Uterus (tissue), 4 donors: ENCODE data around the gene ADCY3. TPM values are rescaled to one million over a fixed set of nuclear protein-coding genes. Genes with fewer than 3 reads are reported as not detected.

Source experiments
- DNase-seq, 2 donors: peaks; one replicate each; pipeline ENCODE4 v3.0.0-alpha.2; 2019 to 2020
- H3K27ac ChIP-seq, 2 donors: fragments of 200-600 bp; sonication (generic); 1 replicate in 1 of 2; 2 replicates in 1 of 2; pipeline ENCODE4 v1.5.1; 2016 to 2018
- H3K27me3 ChIP-seq, 2 donors: fragments of 200-600 bp; sonication (generic); one replicate each; pipeline ENCODE4 v1.5.1; 2018 to 2019; ENCODE audit warnings: control low read depth in 1 of 2
- H3K36me3 ChIP-seq, 2 donors: fragments of 200-600 bp; sonication (generic); one replicate each; pipeline ENCODE4 v1.5.1; 2019; ENCODE audit warnings: control low read depth in 1 of 2
- H3K4me1 ChIP-seq, 2 donors: fragments of 200-600 bp; sonication (generic); one replicate each; pipeline ENCODE4 v1.5.1; 2018 to 2019; ENCODE audit warnings: control low read depth in 1 of 2
- H3K4me3 ChIP-seq, 2 donors: fragments of 200-600 bp; sonication (generic); 1 replicate in 1 of 2; 2 replicates in 1 of 2; pipeline ENCODE4 v1.5.1; 2018 to 2019; ENCODE audit warnings: mild to moderate bottlenecking in 1 of 2
- H3K9me3 ChIP-seq, 2 donors: fragments of 200-600 bp; sonication (generic); one replicate each; pipeline ENCODE4 v1.5.1; 2019; ENCODE audit warnings: control low read depth in 1 of 2
- POLR2A ChIP-seq, 2 donors: fragments of 450-650 bp; IDR thresholded peaks; one replicate each; pipeline ENCODE4 v1.6.1; 2016; ENCODE audit warnings: antibody characterized with exemption in 2 of 2, mild to moderate bottlenecking in 1 of 2, moderate library complexity in 1 of 2
- intact Hi-C: fragments of 100-400 bp; cut with DNase I; formaldehyde crosslinking; loops from one replicate; pipeline ENCODE4 v1.15.1; 2023; ENCODE audit warnings: low total_unique reads
- total RNA-seq, 4 donors: library from RNA; depleted of rRNA in 3 of 4; stranded (reverse); fragments of >200 nt in 3 of 4; gene quantifications; one replicate each; pipeline versions ENCODE4 v1.1.0 to v1.2.4, GENCODE V29; 2014 to 2023
- TF ChIP-seq, protein P1 (sequence below), 4 experiments: fragments of 200-600 bp in 2 of 4; fragments of 450-650 bp in 2 of 4; sonication (generic) in 2 of 4; IDR thresholded peaks; one replicate each; pipeline ENCODE4 v1.5.1; 2016 to 2019; ENCODE audit warnings: antibody characterized with exemption in 4 of 4, mild to moderate bottlenecking in 2 of 4, moderate library complexity in 1 of 4
- donor health status: DM: yes; HTN: yes; CAD: no.

Gene ADCY3
- total RNA-seq, 4 donors from 2014 or later = 37.9 to 104 (median 51.7) TPM

DNA sequence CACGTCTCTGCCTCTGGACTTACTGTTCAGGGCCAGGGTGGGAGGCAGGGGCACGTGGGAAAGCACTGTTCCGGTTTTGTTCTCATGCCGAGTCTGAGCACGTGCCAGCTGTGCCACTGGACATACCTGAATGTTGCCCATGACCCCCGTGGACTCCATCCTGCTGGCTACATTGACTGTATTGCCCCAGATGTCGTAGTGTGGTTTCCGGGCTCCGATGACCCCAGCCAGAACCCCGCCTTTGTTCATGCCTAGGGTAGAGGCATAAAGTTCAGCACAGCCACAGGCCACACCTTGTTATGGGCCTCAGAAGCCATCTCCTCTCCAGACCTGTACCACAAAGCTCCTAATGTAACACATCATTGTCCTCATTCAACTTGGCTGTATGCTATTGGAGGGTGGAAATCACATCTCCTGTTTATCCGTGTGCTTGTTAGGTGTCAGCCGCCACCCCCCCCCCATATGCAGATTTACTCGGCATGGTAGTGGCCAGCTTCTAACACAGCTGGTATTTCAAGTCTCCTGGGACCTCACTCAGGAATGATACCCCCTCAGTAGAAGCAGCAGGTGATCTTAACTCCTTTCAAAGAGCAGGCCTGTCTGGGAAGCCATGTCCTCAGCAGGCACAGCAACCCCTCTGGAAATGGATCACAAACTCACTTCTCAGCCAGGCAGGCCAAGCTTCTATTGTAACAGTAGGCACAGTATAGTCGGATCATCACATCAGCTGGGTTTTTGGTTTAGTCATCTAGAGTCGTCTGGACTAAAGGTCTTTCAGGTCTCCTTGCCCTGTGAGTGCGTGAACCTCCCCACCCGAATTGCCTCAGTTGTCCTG, 99.2 kb downstream of the ADCY3 start:
- Histone ChIP-seq H3K9me3 (no peaks in the 10 kb centered on the region), H3K36me3 (no peaks in the 10 kb centered on the region), H3K4me1 (no peaks in the 10 kb centered on the region), H3K4me3 (no peak overlapping the region), H3K27me3 (no peaks in the 10 kb centered on the region), H3K27ac (no peak overlapping the region)
- intact Hi-C loops = no loop called here
- TF ChIP-seq, protein P1, sequence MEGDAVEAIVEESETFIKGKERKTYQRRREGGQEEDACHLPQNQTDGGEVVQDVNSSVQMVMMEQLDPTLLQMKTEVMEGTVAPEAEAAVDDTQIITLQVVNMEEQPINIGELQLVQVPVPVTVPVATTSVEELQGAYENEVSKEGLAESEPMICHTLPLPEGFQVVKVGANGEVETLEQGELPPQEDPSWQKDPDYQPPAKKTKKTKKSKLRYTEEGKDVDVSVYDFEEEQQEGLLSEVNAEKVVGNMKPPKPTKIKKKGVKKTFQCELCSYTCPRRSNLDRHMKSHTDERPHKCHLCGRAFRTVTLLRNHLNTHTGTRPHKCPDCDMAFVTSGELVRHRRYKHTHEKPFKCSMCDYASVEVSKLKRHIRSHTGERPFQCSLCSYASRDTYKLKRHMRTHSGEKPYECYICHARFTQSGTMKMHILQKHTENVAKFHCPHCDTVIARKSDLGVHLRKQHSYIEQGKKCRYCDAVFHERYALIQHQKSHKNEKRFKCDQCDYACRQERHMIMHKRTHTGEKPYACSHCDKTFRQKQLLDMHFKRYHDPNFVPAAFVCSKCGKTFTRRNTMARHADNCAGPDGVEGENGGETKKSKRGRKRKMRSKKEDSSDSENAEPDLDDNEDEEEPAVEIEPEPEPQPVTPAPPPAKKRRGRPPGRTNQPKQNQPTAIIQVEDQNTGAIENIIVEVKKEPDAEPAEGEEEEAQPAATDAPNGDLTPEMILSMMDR (IDR thresholded peaks at IDR 0.05) = no peak
- no peak for TF ChIP-seq POLR2A (IDR thresholded peaks at IDR 0.05)
- peak in 1 of 2 donors; percentile 9 for DNase-seq

DNA sequence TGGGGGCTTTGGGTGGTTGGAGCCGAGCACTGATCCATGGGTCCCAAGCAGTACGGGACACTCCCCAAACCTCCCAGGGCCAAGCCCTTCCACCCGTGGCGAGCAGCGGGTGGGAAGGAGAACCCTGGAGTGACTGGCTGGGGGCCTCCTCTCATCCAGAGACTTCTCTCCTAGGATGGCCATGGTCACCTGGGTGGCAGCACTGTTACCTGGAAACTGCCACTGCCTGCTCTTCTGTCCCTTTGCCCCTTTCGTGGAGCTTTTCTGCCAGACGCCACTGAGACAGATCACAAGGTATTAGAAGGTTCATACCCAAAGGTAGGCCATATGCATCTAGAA, 99.9 kb downstream of the ADCY3 start:
- Histone ChIP-seq H3K9me3 (no peaks in the 10 kb centered on the region), H3K27ac (no peak overlapping the region), H3K36me3 (no peaks in the 10 kb centered on the region), H3K4me3 (no peak overlapping the region), H3K4me1 (no peaks in the 10 kb centered on the region), H3K27me3 (no peaks in the 10 kb centered on the region)
- TF ChIP-seq POLR2A (IDR thresholded peaks at IDR 0.05) = no peak
- TF ChIP-seq, protein P1 (IDR thresholded peaks at IDR 0.05) = no peak
- DNase-seq = no peak
- intact Hi-C loops = no loop called here

DNA sequence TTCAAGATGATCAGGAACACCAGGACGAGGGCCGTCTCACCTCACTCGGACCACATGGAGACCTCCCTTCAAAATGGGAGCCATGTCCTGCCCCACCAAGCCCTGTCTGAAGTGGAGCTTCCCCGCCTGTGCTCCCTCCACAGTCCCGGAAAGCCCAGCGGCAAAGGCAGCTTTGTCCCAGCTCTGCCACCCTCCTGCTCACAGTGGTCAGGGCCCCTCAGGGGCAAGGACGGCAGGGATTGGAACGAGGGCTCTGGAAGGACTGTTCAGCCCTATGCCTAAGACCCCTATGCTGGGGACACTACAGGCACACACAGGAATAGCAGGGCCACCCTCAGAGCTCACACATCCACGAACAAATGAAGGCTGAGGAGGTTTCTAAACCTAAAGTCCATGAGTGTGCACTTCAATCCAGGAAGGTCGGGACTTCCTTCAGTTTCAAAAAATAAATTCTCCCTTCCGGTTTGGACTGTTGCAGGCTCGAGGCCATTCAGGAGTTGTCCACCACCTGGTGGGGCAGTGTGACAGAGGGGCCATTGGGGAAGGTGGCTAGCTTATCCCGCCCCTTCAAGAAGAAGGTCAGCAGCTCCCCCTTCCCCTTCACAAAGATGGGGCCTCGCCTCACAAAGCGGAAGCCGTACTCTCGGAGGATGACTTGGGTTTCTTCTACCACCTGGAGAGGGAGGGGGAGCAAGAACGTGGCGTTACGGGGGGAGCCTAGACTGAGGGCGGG, 100.4 kb downstream of the ADCY3 start:
- TF ChIP-seq, protein P1 (IDR thresholded peaks at IDR 0.05) = no peak
- peak in 1 of 2 donors; percentile 12 for DNase-seq
- intact Hi-C loops = no loop called here
- no peak overlapping the region for H3K4me3 ChIP-seq
- no peak overlapping the region for H3K27ac ChIP-seq
- no peaks in the 10 kb centered on the region for H3K27me3 ChIP-seq
- H3K4me1 ChIP-seq = no peaks in the 10 kb centered on the region
- no peaks in the 10 kb centered on the region for H3K9me3 ChIP-seq
- no peaks in the 10 kb centered on the region for H3K36me3 ChIP-seq

DNA sequence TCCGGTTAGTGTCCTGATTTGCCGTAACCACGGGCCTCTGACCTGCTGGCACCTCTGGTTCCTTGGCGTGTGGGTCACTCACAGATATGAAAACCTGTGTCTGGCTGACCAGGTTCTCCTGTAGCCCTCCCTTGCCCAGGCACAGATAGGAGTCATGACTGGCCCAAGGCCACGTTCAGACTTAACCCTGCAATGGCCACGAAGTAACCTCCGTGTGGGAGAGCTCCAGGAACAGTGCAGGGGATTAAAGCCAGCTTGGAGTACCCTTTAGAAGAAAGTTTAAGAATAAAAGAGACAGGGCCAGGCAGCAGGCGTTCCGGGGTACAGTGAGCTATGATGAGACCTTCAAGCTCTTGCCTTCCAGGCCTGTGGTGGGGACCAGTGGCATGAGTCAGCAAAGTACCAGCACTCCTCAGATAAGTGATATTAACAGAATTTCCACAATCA, 101.3 kb downstream of the ADCY3 start:
- DNase-seq = peak in 1 of 2 donors; percentile 7
- intact Hi-C loops = no loop called here
- Histone ChIP-seq H3K27me3 (no peaks in the 10 kb centered on the region), H3K4me1 (no peaks in the 10 kb centered on the region), H3K9me3 (no peaks in the 10 kb centered on the region), H3K27ac (no peak overlapping the region), H3K4me3 (no peak overlapping the region), H3K36me3 (no peaks in the 10 kb centered on the region)
- TF ChIP-seq, protein P1 (IDR thresholded peaks at IDR 0.05) = no peak
- TF ChIP-seq POLR2A (IDR thresholded peaks at IDR 0.05) = no peak

DNA sequence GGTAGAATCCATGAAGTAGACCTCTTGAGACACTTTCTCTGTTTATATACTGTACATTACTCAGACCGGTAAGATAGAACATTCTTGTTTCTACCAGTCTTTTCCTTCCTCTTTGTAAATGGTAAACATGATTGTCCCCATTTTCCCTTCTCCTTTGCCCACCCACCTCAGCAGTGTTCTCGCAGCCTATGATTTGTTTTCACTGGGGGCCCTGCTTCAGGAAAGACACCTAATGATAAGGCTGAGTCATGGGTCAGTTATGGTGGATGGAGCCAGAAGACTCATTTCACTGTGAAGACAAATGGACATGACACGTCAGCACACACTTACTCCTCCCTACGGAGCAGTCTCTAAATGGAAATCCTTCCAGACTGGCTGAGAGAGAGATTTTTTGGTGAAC, 103.2 kb downstream of the ADCY3 start:
- H3K27me3 ChIP-seq = no peaks in the 10 kb centered on the region
- H3K4me1 ChIP-seq = no peaks in the 10 kb centered on the region
- no peaks in the 10 kb centered on the region for H3K9me3 ChIP-seq
- H3K27ac ChIP-seq = no peak overlapping the region
- peak in 1 of 2 donors; percentile 13 for DNase-seq
- intact Hi-C loops = no loop called here
- TF ChIP-seq, protein P1 (IDR thresholded peaks at IDR 0.05) = no peak
- no peak for TF ChIP-seq POLR2A (IDR thresholded peaks at IDR 0.05)
- H3K36me3 ChIP-seq = no peaks in the 10 kb centered on the region
- H3K4me3 ChIP-seq = no peak overlapping the region
